Stimulated activated CD8-positive, alpha-beta memory T cell treated with anti-CD3 and anti-CD28 coated beads, Interleukin-2, amount 100 ng/mL, for 1 hour (primary cell): Measurements from ENCODE around the gene C14orf132.
"Not testable (repeated sequence)": the region's sequence is repeated elsewhere in the genome, so short reads cannot be mapped to it uniquely, and the experiment has no call there.

Source experiments
- DNase-seq, 2 donors: peaks; one replicate each; pipeline ENCODE4 v3.0.0-alpha.2; 2020; ENCODE audit warnings: low read depth in 2 of 2

The C14orf132 gene

DNA sequence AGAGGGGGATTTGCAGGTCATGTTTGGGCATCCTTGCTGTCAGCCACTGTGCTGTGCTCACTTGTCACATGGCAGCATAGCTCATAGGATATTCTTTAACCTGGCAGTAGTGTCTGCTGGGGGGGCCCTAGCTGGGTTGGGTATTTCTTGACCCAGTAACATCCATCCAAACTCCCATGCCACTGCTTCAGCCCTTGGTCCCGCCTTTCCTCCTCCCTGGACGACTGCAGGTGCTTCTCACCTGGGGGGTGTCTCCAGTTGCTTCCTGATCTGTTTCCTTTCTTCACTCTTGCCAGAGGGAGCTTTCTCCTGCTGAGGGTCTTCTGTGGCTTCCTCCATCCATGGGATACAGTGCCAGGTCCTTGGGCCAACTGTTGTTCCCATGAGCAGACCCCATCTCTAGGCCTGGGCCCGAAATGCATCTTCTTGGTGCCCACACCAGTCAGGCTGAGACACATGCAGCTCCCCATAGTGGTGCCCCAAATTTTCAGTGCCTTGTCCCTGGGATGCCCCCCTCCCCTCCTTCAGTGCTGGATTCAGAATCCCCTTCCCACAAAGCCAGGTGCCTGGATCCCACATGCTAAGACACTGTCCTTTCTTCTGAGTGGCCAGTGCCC lies 20.5 kb downstream of the C14orf132 start:
- no peak for DNase-seq

DNA sequence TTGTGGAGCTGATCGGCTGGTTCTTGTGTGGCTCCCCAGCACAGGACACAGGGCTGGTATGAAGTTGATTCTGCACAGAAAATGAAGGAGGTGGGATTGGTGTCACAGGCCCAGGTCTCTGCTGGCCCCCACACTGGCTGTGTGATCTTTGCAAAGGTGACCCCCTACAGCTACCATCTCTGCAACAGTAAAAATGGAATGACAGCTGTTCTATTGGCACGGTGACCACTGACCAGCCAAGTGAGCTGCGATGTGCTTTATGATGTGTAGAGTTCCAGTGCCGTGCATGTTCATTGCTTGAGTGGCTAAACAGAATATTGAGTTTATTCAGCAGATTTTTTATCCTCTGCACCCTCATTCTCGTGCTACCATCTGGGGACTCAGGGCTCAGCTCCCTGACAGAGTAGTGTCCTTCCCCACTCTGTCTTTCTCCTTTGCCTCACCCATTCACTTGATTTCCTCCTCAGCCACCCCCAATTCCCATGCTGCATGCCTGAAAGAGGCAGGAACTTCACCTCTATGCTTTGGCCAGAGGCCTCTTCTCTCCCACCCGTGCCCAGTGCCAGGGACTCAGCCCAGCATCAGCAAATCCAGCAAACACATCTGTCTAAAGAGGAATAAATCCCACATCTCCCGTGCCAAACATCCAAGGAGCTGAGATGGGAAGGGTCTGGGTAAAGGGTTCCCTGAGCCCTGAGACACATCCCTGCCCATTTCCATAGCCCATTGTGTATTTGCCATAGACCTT lies 21.2 kb downstream of the C14orf132 start:
- no peak for DNase-seq

DNA sequence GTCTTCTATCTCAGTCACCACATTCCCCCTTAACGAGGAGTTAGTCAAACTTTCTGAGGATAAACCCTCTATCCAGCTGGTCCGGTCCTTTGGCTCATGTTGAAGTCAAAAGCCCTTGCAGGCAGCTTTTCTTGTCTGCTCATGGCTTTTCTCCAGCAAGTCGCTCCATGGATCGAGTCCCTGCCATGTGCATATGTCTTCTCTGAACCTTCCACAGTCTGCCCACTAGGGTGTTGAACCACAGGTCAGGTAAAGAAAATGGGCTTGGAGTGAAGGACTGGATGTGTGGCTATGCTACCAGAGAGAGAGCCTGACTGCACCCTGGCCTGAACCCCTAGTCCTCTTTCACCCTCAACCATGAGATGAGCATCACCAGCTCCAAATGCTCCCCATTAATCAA lies 22.8 kb downstream of the C14orf132 start:
- DNase-seq = no peak

DNA sequence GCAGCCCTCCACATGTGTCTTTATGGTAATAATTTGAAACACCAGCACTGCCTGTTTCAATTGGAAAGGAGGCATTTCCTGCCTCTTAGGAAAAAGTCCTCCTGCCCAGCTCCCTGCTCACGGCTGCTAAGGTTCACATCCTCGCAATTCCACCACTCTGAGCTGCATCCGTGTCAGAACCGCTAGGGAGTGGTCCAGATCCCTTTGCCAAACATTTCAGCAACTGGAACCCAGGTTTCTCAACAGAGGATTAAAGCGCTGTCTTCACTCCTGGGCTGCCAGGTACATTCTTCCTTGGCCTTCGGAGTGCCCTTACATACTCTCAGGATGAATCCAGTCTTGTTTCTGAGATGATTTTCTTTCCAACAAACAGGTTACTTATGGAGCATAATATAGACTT lies 23.3 kb downstream of the C14orf132 start:
- DNase-seq = no peak

DNA sequence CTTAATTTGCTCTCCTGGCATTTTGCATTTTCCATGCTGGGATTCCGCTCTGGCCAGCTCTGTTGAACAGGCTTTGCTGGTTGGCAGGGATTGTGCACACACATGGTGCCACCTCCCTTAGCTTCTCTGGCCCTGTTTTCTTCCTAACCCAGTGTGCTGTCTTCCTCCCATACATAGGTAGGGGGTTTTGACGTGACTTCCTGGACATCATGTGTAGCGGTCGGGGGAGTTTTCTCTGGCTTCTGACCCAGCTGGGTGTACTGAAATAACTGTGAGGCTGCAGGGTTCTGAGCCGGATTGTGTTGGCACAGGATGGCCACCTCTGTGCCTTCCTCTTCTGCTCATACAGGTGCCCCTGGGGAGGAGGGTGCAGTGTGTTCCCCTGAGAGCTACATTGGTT lies 25.7 kb downstream of the C14orf132 start:
- no peak for DNase-seq

DNA sequence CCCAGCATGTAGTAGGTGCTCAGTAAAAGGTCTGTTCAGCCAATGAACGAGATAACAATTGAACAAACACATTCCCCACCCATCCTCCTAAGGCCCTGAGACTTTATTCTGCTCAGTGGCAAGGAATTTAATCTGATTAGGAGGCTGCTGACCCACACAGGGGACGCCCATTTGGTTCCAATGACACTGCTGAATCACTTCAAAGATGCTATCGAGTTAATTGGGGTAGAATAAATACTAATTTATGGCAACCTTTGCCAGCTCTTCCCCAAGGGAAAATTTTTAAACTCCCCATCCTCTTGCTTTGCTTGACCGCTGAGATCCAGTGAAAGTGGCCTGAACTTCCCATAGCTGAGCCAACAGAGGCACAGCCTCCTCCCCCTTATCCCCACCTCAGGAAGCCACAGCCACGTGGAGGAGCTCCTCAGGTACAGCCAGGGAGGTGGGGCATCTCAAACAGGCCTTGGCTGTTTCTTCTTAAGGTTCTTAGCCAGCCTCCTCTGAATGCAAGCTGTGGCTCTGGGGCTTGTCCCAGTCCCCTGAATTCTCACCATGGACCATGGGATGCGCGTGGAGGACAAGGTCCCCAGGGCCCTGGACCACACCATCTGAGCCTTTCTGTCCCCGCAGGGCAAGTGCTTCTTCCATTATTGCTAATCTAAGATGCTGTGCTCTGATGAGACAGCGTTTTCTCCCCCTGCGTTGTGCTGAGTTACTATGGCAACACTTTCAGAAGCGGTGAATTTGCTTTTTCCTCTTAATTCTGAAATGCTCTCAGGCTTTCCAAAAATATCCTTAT lies 26.7 kb downstream of the C14orf132 start:
- no peak for DNase-seq

DNA sequence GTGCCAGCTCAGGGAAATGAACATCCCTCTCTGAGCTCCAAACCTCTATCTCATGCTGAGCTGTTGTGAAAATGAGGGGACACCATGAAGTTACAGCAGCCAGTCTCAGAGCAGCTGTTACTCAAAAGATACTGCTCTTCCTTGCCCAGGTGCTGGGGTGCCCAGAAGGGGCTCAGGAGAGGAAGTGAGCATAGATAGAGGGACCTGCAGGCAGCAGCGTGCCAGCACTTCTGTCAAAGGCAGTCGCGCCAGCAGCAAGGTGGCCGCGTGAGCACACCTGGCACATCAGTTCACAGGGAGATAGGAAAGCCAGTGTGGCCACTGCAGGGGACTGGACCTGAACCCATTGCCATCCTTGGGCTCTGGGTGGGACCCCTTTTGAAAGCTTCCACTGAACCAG lies 27.8 kb downstream of the C14orf132 start:
- DNase-seq = no peak

DNA sequence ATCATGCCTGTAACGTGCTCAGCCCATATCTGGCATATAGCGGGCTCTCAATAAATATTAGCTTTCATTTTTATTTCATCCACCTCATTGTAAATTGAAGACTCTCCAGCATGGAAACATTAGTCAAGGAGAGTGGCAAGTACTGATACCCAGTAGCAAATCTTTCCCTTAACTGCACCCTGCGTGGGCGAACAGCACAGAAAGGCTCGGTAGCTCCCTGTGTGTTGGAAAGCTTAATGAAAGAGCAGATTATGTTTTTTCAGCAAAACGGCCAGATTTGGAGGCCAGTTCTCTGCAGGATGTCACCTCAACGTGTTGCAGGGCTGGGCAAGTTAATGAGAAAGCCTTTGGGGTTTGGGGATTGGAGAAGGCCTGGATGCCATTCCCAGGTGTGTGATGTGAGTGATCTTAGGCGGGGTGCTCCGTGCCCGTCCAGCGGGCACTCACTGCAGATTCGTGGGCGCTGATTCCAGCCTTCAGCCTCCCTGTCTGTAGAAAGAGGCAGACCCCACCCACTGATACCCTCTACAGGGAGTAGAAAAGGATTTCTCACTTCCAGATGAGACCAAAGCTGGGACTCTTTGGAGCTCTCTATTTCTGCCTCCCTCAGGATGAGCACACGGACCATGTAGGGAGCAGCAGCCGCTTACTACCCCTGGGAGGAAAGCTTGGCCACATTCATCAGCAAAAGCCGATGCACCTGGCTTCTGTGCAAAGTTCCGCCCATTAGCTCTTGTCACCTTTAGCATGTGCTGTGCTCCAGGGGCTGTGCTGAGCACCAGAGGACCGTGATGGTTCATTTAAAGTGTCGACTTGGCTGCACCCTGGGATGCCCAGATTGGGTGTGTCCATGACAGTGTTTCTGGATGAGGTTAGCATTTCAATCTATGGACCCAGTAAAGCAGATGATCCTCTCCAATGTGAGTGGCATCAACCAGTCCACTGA lies 29.1 kb downstream of the C14orf132 start:
- DNase-seq = no peak

DNA sequence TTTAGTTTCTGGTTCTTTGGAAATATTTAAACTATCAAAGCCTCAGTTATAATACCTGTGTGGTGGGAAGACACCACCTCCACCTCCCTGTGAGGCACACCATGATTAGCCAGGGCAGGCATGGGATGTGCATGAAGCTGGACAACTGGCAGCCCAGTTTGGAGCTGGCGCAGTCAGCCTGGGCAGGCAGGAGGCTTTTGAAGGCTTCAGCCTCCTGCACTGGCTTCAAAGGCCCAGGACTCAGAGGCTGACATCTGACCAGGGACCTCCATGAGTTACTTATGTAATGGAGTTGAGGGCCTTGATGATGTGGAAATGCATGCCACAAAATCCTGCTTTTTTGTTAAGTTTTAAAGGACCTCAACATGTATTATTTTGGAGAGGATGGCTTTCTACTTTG lies 30.3 kb downstream of the C14orf132 start:
- no peak for DNase-seq

DNA sequence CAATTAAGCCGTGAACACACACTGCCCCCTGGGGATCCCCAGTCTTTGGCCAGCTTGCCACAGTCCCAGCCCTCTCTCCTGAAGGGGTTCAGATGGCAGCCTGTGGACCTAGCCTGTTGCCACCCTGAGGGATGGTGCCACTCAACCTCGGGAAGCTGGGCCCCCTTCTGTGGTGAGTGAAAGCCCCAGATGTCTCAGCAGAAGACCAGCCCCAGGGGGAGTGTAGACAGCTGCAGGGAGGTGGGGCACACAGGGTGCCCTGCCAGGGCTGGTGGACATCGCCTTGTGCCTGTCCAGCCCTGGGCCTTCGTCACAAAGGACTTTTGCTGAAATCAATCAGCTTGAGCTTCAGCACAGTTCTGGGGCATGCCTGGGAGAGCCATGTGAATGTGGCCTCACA lies 32.4 kb downstream of the C14orf132 start:
- no peak for DNase-seq

DNA sequence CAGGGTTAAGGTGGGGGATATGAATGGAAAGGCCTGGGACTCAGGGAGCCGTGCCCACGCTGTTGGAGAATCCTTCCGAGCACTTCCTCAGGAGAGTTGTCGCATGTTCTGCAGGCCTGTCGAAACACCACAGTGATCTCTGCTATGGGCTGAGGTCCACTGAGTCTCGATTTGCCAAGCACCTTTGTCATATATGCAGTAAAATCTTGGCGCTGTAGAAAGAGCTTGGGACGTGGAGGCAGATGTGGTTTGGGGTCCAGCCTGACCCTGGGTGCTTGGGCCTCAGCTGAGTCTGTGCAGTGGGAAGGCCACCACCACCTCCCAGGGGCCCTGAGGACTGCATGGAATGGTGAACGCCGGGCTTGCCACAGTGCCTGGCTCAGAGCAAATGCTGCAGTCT lies 32.9 kb downstream of the C14orf132 start:
- no peak for DNase-seq

DNA sequence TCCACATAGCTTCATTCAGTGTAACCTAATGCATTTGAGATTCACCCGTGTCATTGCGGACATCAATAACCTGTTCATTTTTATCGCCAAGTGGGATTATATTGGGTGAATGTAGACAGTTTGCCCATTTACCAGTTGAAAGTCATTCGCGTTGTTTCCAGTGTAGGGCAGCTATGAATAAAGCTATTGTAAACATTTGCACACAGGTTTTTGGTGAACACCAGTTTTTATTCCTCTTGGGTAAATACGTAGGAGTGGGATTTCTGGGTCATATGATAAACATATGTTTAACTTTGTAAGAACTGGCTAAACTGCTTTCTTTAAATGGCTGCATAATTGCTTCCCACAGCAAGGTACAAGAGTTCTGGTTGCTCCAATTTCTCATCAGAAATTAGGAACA lies 33.6 kb downstream of the C14orf132 start:
- DNase-seq = no peak

DNA sequence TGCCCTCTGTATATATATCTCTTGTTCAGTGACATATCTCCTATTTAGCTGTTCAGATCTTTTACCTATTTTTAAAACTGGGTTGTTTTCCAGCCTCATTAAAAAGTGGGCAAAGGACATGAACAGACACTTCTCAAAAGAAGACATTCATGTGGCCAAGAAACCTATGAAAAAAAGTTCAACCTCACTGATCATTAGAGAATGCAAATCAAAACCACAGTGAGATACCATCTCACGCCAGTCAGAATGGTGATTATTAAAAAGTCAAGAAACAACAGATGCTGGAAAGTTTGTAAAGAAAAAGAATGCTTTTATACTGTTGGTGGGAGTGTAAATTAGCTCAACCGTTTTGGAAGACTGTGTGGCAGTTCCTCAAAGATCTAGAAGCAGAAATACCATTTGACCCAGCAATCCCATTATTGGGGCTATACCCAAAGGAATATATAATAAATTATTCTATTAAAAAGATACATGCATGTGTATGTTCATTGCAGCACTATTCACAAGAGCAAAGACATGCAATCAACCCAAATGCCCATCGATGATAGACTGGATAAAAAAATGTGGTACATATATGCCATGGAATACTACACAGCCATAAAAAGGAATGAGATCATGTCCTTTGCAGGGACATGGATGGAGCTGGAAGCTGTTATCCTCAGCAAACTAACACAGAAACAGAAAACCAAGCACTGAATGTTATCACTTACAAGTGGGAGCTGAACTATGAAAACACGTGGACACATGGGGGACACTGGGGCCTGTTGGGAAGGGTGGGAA lies 34.3 kb downstream of the C14orf132 start:
- not testable (repeated sequence) for DNase-seq

DNA sequence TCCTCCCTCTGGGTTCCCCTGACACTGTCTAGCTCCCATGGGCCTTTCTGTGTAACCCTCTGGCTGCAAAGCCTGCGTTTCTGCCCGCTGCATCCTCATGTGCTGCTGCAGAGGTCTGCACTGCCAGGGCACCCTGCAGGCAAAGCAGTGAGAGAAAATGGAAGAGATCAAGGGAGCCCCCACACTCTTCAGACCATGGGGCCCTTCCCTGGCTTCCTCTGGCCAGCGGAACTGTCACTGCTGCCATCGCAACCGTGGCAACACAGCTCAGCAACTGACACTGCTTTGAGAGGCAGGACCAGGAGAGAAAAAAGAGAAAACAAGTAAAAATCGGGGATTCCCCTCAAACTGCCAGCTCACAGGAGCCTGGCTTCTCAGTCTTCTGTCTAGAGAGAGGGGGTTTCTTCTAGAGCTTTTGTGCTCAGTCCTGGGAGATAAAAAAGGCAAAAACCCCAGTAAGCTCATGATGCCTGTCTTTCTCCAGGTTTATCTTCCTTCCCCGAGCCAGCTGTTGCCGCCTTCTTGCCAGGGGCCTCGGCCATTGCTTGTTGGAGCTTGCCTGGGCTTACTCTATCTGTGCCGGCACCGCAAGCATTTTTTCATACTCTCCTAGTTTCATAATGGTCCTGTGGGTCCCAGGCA lies 38.9 kb downstream of the C14orf132 start:
- no peak for DNase-seq

DNA sequence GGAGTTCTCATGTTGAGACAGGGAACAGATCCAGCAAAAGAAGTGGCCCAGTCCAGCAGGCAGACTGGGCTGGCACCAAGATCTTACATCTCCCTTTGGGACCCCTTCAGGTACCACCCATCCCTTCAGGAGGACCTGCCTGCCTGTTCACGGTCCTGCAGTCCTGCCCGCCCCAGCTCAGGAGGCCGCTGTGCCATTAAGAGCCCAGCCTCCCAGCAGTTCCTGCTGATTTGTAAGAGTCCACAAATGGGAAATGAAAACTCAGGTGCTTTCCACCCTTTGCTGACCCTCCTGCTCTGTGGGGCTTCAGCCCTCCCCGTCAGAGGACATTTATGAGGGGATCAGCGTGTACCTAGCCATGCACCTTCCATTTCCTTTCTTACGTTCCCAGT lies 39.5 kb downstream of the C14orf132 start:
- DNase-seq = no peak

DNA sequence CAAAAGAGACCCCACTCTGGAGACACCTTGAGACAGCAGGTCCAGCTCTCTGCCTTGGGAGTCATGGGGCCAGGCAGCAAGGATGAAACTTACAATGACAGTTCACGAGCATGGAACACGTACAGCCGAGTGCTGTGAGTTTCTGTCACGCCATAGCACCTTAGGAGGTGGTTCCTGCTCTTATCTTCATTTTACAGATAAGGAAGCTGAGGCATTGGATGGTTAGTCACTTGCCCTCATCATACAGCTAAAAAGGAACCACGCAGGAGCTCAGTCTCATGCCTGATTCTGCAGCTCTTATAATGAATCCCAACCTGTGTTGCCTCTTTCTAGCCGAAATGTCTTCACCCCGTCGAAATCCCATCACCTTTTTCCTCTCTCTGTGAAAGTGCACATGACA lies 39.9 kb downstream of the C14orf132 start:
- DNase-seq = no peak

DNA sequence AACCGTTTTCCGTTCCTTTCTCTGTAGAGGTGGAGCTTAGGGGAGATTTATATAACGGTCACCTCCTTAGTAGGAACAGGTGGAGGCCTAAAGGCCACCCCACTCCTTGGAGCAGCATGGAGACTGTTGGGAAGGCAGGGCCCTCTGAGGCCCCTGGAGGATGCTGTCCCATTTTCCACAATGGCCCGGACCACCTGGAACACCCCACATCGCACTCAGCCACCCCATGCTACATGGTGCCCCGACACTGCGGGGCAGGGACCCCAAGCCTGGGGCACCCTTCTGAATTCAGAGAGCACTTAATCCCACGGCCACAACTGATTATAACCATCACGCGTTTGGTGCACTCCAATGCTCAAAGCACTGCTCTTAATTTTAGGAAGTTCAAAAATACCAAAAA lies 41.4 kb downstream of the C14orf132 start:
- DNase-seq = no peak

DNA sequence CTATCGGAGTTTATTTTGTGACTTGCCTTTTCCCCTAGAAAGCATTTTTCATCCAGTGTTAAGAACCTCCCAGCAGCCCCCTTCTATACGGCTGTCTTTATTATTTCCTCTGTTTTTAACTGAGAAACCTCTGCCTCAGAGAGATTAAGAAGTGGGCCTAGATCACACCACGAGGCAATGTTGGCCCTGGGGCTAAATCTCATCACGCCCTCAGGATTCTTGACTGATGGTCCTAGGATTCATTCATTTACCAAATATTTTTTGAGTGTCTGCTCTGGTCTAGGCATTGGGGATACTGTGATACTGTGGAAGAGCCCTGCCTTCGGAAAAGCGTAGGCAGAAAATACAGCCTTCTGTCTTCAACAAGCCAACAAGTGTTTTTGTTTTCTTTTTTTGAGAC lies 42.1 kb downstream of the C14orf132 start:
- DNase-seq = no peak

DNA sequence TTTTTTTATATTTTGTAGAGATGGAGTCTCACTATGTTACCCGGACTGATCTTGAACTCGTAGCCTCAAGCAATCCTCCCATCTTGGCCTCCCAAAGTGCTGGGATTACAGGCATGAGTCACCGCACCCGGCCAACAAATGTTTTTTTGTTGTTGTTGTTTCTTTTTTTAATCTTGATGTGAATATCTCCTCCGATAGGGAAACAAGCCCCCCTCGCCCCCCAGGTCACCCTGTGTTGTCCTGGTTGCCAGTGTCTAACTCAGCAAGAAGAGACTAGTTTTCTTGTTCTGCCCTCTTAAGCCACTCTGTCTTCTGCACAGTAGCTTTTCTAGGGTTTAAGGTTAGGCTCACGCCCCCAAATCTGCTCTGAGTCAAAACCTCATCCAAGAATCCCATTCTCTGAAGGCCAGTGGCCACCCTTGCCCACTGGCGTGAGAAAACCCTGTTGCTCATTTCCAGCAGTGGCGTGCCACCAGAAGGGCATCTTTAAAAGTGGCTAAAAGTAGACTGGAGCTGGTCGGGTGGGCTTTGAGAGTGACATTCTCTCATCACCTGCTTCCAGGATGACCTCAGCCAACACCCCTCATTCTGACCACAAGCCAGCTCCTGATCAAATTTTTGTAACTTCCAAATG lies 42.7 kb downstream of the C14orf132 start:
- DNase-seq = no peak
